Thyroid gland (tissue), 4 donors: ENCODE data around the gene HOMER3.

Experiments
- POLR2A ChIP-seq, 2 donors: fragments of 450-650 bp; IDR thresholded peaks; one replicate each; pipeline ENCODE4 v1.6.1; 2017; ENCODE audit warnings: antibody characterized with exemption in 2 of 2, mild to moderate bottlenecking in 2 of 2, moderate library complexity in 1 of 2
- TF ChIP-seq, protein P1 (sequence below), 6 experiments: fragments of 200-600 bp in 3 of 6; fragments of 450-650 bp in 3 of 6; sonication (generic) in 3 of 6; IDR thresholded peaks; one replicate each; pipeline ENCODE4 v1.5.1; 2016 to 2019; ENCODE audit warnings: antibody characterized with exemption in 6 of 6, mild to moderate bottlenecking in 2 of 6, inconsistent platforms in 1 of 6, moderate library complexity in 1 of 6

DNA sequence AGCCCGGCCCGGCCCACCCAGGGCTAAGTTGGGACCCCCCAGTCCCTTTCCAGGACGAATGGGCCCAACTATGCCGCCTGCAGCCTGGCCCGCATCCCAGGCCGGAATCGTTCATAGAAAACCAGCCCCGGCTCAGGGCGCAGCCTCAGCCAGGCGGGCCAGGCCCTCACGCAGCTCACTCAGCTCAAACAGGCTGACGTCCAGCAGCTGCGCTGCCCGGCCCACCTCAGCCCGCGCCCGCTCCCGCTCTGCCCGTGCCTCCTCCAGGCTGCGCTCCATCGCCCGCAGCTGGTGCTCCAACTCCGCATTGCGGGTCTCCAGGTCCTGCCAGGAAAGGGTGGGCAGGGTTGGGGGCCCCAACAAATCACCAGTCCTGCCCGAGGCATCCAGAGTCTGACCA, 11.7 kb downstream of the HOMER3 start:
- TF ChIP-seq, protein P1, sequence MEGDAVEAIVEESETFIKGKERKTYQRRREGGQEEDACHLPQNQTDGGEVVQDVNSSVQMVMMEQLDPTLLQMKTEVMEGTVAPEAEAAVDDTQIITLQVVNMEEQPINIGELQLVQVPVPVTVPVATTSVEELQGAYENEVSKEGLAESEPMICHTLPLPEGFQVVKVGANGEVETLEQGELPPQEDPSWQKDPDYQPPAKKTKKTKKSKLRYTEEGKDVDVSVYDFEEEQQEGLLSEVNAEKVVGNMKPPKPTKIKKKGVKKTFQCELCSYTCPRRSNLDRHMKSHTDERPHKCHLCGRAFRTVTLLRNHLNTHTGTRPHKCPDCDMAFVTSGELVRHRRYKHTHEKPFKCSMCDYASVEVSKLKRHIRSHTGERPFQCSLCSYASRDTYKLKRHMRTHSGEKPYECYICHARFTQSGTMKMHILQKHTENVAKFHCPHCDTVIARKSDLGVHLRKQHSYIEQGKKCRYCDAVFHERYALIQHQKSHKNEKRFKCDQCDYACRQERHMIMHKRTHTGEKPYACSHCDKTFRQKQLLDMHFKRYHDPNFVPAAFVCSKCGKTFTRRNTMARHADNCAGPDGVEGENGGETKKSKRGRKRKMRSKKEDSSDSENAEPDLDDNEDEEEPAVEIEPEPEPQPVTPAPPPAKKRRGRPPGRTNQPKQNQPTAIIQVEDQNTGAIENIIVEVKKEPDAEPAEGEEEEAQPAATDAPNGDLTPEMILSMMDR (IDR thresholded peaks at IDR 0.05): no peak
- no peak for TF ChIP-seq POLR2A (IDR thresholded peaks at IDR 0.05)
